Neuronal stem cell (in vitro differentiated cells): ENCODE measurements around the gene CACNA1C.

Experiments
- DNase-seq: peaks from one replicate; pipeline ENCODE4 v3.0.0-alpha.2; 2013; ENCODE audit warnings: low spot score
- H2AFZ ChIP-seq: one replicate; pipeline ENCODE4 v1.6.1; 2013; ENCODE audit warnings: mild to moderate bottlenecking, low read length, inconsistent platforms
- H2AK5ac ChIP-seq: 2 replicates; pipeline ENCODE4 v1.6.1; 2013; ENCODE audit warnings: low read depth, mild to moderate bottlenecking, inconsistent platforms, low read length, moderate library complexity, mixed read lengths
- H2BK120ac ChIP-seq: 2 replicates; pipeline ENCODE4 v1.6.1; 2013; ENCODE audit warnings: low read depth, mild to moderate bottlenecking, inconsistent platforms, low read length, moderate library complexity, mixed read lengths
- H2BK12ac ChIP-seq: one replicate; pipeline ENCODE4 v1.6.1; 2013; ENCODE audit warnings: low read length, inconsistent platforms
- H2BK15ac ChIP-seq: 2 replicates; pipeline ENCODE4 v1.6.1; 2013; ENCODE audit warnings: mild to moderate bottlenecking, low read length, inconsistent platforms, mixed read lengths
- H2BK5ac ChIP-seq: one replicate; pipeline ENCODE4 v1.6.1; 2013; ENCODE audit warnings: inconsistent platforms, mild to moderate bottlenecking, low read length, moderate library complexity
- H3K14ac ChIP-seq: one replicate; pipeline ENCODE4 v1.6.1; 2013; ENCODE audit warnings: low read length, inconsistent platforms
- H3K18ac ChIP-seq: 2 replicates; pipeline ENCODE4 v1.6.1; 2013; ENCODE audit warnings: low read length, inconsistent platforms
- H3K23ac ChIP-seq: 2 replicates; pipeline ENCODE4 v1.6.1; 2013; ENCODE audit warnings: low read depth, mild to moderate bottlenecking, mixed read lengths, low read length, inconsistent platforms; ENCODE audit not compliant: poor library complexity
- H3K27ac ChIP-seq: replicated peaks from 3 replicates; pipeline ENCODE4 v1.5.1; 2013; ENCODE audit warnings: low read length, inconsistent platforms
- H3K27me3 ChIP-seq, 3 experiments: 2 replicates each; pipeline ENCODE4 v1.6.1; 2013; ENCODE audit warnings: low read length in 3 of 3, mild to moderate bottlenecking in 2 of 3, inconsistent platforms in 1 of 3, low read depth in 1 of 3, mixed read lengths in 1 of 3, moderate library complexity in 1 of 3; ENCODE audit not compliant: control insufficient read depth in 3 of 3, insufficient read depth in 3 of 3
- H3K36me3 ChIP-seq, 2 donors: replicated peaks in 1 of 2; 2 replicates each; pipeline ENCODE4 v1.6.1; 2013; ENCODE audit warnings: low read length in 2 of 2; ENCODE audit not compliant: control insufficient read depth in 2 of 2, insufficient read depth in 2 of 2
- H3K4ac ChIP-seq: 2 replicates; pipeline ENCODE4 v1.6.1; 2013; ENCODE audit warnings: inconsistent platforms, mild to moderate bottlenecking, low read length, moderate library complexity
- H3K4me1 ChIP-seq, 2 donors: 1 replicate in 1 of 2; 2 replicates in 1 of 2; pipeline ENCODE4 v1.6.1; 2013; ENCODE audit warnings: low read length in 2 of 2, low read depth in 1 of 2; ENCODE audit not compliant: control insufficient read depth in 2 of 2, insufficient read depth in 1 of 2
- H3K4me2 ChIP-seq: one replicate; pipeline ENCODE4 v1.6.1; 2013; ENCODE audit warnings: mild to moderate bottlenecking, low read length, inconsistent platforms; ENCODE audit not compliant: insufficient read depth, poor library complexity, severe bottlenecking
- H3K4me3 ChIP-seq, 2 donors: 2 replicates each; pipeline ENCODE4 v1.5.1; 2013; ENCODE audit warnings: low read length in 2 of 2, mild to moderate bottlenecking in 2 of 2, inconsistent platforms in 1 of 2, moderate library complexity in 1 of 2
- H3K79me1 ChIP-seq: one replicate; pipeline ENCODE4 v1.6.1; 2013; ENCODE audit warnings: low read depth, mild to moderate bottlenecking, inconsistent platforms, low read length, moderate library complexity
- H3K9ac ChIP-seq: one replicate; pipeline ENCODE4 v1.6.1; 2013; ENCODE audit warnings: mild to moderate bottlenecking, low read depth, low read length, inconsistent platforms; ENCODE audit not compliant: poor library complexity
- H3K9me3 ChIP-seq, 2 donors: replicated peaks in 1 of 2; 2 replicates each; pipeline versions ENCODE3 to v1.6.1; 2013; ENCODE audit warnings: low read length in 2 of 2, mild to moderate bottlenecking in 2 of 2, inconsistent platforms in 1 of 2, low read depth in 1 of 2, mixed read lengths in 1 of 2, moderate library complexity in 1 of 2; ENCODE audit not compliant: control insufficient read depth in 2 of 2, insufficient read depth in 1 of 2
- H4K8ac ChIP-seq: one replicate; pipeline ENCODE4 v1.6.1; 2013; ENCODE audit warnings: low read depth, mild to moderate bottlenecking, inconsistent platforms, low read length, moderate library complexity
- H4K91ac ChIP-seq: one replicate; pipeline ENCODE4 v1.6.1; 2013; ENCODE audit warnings: low read length, low read depth, mild to moderate bottlenecking, inconsistent platforms; ENCODE audit not compliant: poor library complexity
- WGBS, 2 donors: extraction: QIAGEN DNeasy Blood & Tissue Kit; methylation state at CpG; one replicate each; pipeline ENCODE4 v1.1.7; 2013; ENCODE audit warnings: missing lambda C conversion rate in 2 of 2, mixed read lengths in 1 of 2; ENCODE audit not compliant: insufficient read length in 2 of 2, insufficient replicate concordance in 1 of 2; ENCODE audit errors: extremely low coverage in 2 of 2; 5-methylcytosine and 5-hydroxymethylcytosine counted together

CACNA1C gene

DNA sequence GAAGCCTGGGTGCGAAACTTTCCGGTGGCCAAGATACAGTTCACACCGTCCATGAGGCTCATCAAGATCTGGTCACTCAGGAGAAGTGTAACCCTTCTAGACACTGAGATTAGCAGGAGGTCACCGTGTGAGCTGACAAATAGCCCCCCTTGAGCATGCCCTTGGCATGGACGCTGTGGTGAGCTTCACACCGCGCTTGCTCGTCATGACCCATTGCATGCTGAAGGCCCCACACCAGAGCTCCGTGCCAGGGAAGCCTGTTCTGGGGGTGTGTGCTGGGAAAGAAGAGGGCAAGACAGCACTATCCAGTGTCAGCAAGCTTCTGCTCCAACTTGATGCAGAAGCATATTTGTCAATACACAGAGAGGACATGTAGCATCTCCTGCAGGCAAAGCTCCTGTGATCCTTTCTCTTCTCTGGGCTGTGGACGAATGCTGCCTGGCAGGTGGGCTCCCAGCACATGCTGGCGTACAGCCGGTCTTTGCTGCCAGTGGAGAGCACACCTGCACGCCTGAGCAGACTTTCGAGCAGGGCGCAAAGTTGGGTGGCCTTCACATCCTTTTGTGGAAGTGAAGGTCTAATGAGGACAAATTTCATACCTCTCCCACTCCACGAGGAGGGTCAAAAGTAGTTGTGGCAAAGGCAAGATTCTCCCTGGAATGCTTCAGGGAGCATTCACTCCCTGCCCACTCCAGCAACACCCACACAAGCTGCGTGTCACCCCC, 615.1 kb downstream of the CACNA1C start:
- no peak overlapping the region for H4K91ac ChIP-seq
- no peak overlapping the region for H2AK5ac ChIP-seq
- no peak overlapping the region for H3K4ac ChIP-seq
- peak overlapping the region; percentile 2 for H3K23ac ChIP-seq
- H3K9me3 ChIP-seq = no peaks in the 10 kb centered on the region
- H3K18ac ChIP-seq = no peak overlapping the region
- no peak overlapping the region for H3K4me2 ChIP-seq
- DNase-seq = no peak
- no CpG with 5 or more reads among the region's 17 CpGs for WGBS, 2 donors
- H2BK12ac ChIP-seq = no peak overlapping the region
- no peaks in the 10 kb centered on the region for H3K36me3 ChIP-seq
- no peak overlapping the region for H3K27ac ChIP-seq
- H2BK5ac ChIP-seq = no peak overlapping the region
- H2BK15ac ChIP-seq = no peak overlapping the region
- H3K27me3 ChIP-seq = no peaks in the 10 kb centered on the region
- no peaks in the 10 kb centered on the region for H3K79me1 ChIP-seq
- no peak overlapping the region for H3K9ac ChIP-seq
- H2BK120ac ChIP-seq = no peak overlapping the region
- H3K4me1 ChIP-seq = no peaks in the 10 kb centered on the region
- H3K4me3 ChIP-seq = no peak overlapping the region
- no peak overlapping the region for H4K8ac ChIP-seq
- no peak overlapping the region for H3K14ac ChIP-seq
- no peak overlapping the region for H2AFZ ChIP-seq

GRCh38 chr12:2668816-2669215, 616.0 kb downstream of the CACNA1C start:
- Histone ChIP-seq H3K23ac (no peak overlapping the region), H3K4me1 (no peaks in the 10 kb centered on the region)
- DNase-seq = no peak

GRCh38 chr12:2669560-2669959, 616.8 kb downstream of the CACNA1C start:
- Histone ChIP-seq H3K27ac (no peak overlapping the region), H3K18ac (no peak overlapping the region), H2BK120ac (no peak overlapping the region), H2BK5ac (no peak overlapping the region), H3K27me3 (no peaks in the 10 kb centered on the region), H2AK5ac (no peak overlapping the region), H3K14ac (no peak overlapping the region), H4K8ac (no peak overlapping the region), H3K4me3 (peak overlapping the region in 1 of 2 donors; percentile 15), H3K4me1 (peaks cover 0 to 2% of the 10 kb centered on the region in 2 donors), H3K4me2 (no peak overlapping the region), H2BK15ac (no peak overlapping the region), H3K23ac (no peak overlapping the region), H3K9me3 (peaks cover 0 to 2% of the 10 kb centered on the region in 2 donors), H2AFZ (no peak overlapping the region), H3K9ac (no peak overlapping the region), H3K4ac (no peak overlapping the region), H3K36me3 (no peaks in the 10 kb centered on the region), H2BK12ac (no peak overlapping the region), H3K79me1 (no peaks in the 10 kb centered on the region), H4K91ac (no peak overlapping the region)
- WGBS, 2 donors = no CpG with 5 or more reads among the region's 8 CpGs
- no peak for DNase-seq

More at GRCh38 chr12:2668816-2669215, 616.0 kb downstream of the CACNA1C start:
- H2BK5ac ChIP-seq = no peak overlapping the region
- H2BK15ac ChIP-seq = no peak overlapping the region
- H3K4me2 ChIP-seq = no peak overlapping the region
- no peak overlapping the region for H2BK12ac ChIP-seq
- H3K4me3 ChIP-seq = no peak overlapping the region
- no CpG with 5 or more reads among the region's 17 CpGs for WGBS, 2 donors
- no peak overlapping the region for H3K4ac ChIP-seq
- no peak overlapping the region for H3K27ac ChIP-seq
- no peaks in the 10 kb centered on the region for H3K27me3 ChIP-seq
- H2BK120ac ChIP-seq = no peak overlapping the region
- H3K14ac ChIP-seq = no peak overlapping the region
- no peak overlapping the region for H3K9ac ChIP-seq
- H4K8ac ChIP-seq = no peak overlapping the region
- H3K36me3 ChIP-seq = no peaks in the 10 kb centered on the region
- no peak overlapping the region for H3K18ac ChIP-seq
- H4K91ac ChIP-seq = no peak overlapping the region
- peaks cover 0 to 2% of the 10 kb centered on the region in 2 donors for H3K9me3 ChIP-seq
- H2AK5ac ChIP-seq = no peak overlapping the region
- H3K79me1 ChIP-seq = no peaks in the 10 kb centered on the region
- H2AFZ ChIP-seq = no peak overlapping the region

DNA sequence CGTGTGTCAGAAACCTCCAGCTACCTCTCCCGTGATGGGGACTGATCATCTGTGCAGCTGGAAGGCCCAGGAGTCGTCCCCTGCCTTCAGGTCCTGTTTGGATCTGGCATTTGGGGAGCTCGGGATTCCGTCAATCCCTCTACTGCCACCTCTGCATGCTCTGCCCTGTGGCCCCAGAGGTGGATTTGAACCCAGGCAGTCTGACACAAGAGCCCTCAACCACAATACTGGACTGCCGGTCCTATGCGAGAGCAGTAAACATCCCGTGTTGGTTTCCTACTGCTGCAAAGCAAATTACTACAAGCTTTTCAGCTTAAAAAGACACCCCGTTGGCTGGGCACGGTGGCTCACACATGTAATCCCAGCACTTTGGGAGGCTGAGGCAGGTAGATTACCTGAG, 620.1 kb downstream of the CACNA1C start:
- no peaks in the 10 kb centered on the region for H3K36me3 ChIP-seq
- no peak overlapping the region for H3K4me2 ChIP-seq
- H3K9ac ChIP-seq = no peak overlapping the region
- no peak overlapping the region for H2BK12ac ChIP-seq
- H2BK5ac ChIP-seq = no peak overlapping the region
- H2BK15ac ChIP-seq = no peak overlapping the region
- peaks cover 0 to 2% of the 10 kb centered on the region in 2 donors for H3K9me3 ChIP-seq
- H3K14ac ChIP-seq = no peak overlapping the region
- H3K23ac ChIP-seq = no peak overlapping the region
- no peak overlapping the region for H2BK120ac ChIP-seq
- no peak overlapping the region for H2AK5ac ChIP-seq
- H3K27ac ChIP-seq = no peak overlapping the region
- H4K8ac ChIP-seq = no peak overlapping the region
- H3K4me1 ChIP-seq = peaks cover 0 to 2% of the 10 kb centered on the region in 2 donors
- no peak overlapping the region for H3K18ac ChIP-seq
- WGBS, 2 donors = no CpG with 5 or more reads among the region's 10 CpGs
- no peak overlapping the region for H2AFZ ChIP-seq
- no peaks in the 10 kb centered on the region for H3K79me1 ChIP-seq
- no peak overlapping the region for H3K4me3 ChIP-seq
- H3K4ac ChIP-seq = no peak overlapping the region
- H3K27me3 ChIP-seq = no peaks in the 10 kb centered on the region
- no peak for DNase-seq
- H4K91ac ChIP-seq = no peak overlapping the region
